GM19043 (cell line): Measurements from ENCODE around the gene CEP128.
A peak's percentile ranks its signal among the peaks of the same experiment; 100 is the strongest.
"Not testable (repeated sequence)": the region's sequence is repeated elsewhere in the genome, so short reads cannot be mapped to it uniquely, and the experiment has no call there.

Experiments used
- ATAC-seq: cut with Tn5 transposase; IDR thresholded peaks from one replicate; pipeline ENCODE4 v1.9.1; 2021; ENCODE audit warnings: low read depth; ENCODE audit not compliant: unreplicated experiment

CEP128 gene

GRCh38 chr14:80954687-80955299, 13.3 kb upstream of the CEP128 start:
- no peak for ATAC-seq

DNA sequence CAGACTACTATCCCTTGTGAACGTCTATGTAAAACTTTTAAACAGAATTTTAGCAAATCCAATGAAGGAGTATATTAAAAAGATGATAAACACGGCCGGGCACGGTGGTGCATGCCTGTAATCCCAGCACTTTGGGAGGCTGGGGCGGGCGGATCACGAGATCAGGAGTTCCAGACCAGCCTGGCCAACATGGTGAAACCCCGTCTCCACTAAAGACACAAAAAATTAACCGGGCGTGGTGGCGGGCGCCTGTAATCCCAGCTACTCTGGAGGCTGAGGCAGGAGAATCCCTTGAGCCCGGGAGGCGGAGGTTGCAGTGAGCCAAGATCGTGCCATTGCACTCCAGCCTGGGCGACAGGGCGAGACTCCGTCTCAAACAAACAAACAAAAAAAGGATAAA, 11.7 kb upstream of the CEP128 start:
- not testable (repeated sequence) for ATAC-seq

DNA sequence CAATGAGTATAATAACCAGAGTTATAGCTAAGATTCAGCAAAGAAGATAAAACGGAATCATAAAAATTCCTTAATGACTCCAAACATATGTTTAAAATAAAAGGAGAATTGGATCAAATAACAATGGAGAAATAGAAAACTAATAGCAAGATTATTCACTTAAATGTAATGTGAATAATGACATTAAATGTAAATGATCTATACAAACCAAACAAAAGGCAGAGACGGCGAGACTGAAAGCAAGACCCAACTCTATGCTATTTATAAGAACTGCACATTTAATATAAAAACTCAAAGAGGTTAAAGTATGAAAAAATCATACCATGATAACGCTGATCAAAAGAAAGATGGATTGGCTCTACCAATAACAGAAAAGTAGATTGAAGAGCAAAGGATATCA, 10.0 kb upstream of the CEP128 start:
- ATAC-seq = no peak

- ATAC-seq = no peak
Observed at GRCh38 chr14:80948291-80948690, 6.8 kb upstream of the CEP128 start.

GRCh38 chr14:80946797-80947196, 5.3 kb upstream of the CEP128 start:
- ATAC-seq = no peak

DNA sequence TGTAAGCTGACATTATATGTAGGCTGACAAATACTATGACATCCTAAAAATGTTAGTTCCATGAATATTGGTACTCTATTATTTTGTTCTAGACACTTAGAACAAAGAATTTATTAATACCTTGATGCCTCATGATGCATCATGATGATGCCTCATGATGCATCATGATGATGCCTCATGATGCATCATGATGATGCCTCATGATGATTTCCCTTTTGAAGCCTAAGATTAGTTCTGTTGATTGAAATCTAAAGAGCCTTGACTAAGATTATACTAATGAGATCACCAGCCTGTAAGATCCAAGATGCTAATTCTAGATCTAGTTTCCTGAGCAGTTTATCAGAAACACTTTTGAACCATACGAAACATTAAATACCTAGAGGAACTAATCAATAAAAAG, 4.6 kb upstream of the CEP128 start:
- ATAC-seq = no peak

DNA sequence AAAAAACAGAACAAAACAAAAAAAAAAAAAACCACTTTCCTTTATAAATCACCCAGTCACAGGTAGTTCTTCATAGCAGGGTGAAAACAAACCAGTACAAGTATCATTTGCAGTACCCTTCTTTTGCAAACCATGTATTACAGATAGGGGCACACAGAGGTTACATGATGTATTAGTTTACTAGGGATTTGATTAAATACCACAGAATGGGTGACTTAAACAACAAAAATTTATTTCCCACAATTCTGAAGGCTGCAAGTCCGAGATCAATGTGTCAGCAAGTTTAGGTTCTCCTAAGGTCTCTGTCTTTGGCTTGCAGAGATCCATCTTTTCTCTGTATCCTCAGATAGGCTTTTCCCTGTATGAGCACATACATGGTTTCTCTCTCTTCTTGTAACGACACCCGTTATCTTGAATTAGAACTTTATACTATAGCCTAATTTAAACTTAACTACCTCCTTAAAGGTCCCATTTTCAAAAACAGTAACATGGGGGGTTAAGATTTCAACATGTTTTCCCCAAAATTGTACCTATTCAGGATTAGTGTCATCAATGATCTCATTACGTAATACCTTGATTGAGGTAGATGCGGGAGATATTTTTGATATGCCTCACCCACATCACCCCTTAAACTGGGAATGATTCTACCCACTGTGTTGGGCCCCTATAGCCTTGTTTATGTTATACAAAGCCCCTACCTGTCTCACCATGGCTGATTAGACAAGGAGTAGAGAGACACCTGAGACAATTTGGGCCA, 3.5 kb upstream of the CEP128 start:
- no peak for ATAC-seq

GRCh38 chr14:80942191-80942600, 658 bp upstream of the CEP128 start:
- ATAC-seq = peak; percentile 16

- ATAC-seq = no peak
Observed at GRCh38 chr14:80940146-80940545, 1.4 kb downstream of the CEP128 start.

- ATAC-seq = no peak
Observed at GRCh38 chr14:80933686-80934085, 7.9 kb downstream of the CEP128 start.

GRCh38 chr14:80933282-80933681, 8.3 kb downstream of the CEP128 start:
- ATAC-seq = no peak

GRCh38 chr14:80930836-80931389, 10.6 kb downstream of the CEP128 start:
- ATAC-seq = peak; percentile 97

DNA sequence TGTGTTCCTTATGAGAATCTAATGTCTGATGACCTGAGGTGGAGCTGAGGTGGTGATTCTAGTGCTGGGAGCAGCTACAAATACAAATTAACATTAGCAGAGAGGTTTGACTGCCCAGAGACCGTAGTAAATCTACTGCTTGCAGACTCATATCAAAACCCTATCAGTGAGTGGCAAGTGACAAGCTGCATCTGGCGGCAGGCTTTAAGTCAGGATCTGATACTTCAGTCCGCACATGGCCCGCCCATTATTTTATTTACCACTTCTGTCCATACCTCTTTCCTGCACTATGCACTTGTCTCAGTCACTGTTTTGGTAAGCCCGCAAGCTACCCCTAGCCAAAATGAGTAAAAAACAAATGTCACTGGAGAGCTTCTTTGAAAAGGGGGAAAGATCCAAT, 11.4 kb downstream of the CEP128 start:
- ATAC-seq = no peak

DNA sequence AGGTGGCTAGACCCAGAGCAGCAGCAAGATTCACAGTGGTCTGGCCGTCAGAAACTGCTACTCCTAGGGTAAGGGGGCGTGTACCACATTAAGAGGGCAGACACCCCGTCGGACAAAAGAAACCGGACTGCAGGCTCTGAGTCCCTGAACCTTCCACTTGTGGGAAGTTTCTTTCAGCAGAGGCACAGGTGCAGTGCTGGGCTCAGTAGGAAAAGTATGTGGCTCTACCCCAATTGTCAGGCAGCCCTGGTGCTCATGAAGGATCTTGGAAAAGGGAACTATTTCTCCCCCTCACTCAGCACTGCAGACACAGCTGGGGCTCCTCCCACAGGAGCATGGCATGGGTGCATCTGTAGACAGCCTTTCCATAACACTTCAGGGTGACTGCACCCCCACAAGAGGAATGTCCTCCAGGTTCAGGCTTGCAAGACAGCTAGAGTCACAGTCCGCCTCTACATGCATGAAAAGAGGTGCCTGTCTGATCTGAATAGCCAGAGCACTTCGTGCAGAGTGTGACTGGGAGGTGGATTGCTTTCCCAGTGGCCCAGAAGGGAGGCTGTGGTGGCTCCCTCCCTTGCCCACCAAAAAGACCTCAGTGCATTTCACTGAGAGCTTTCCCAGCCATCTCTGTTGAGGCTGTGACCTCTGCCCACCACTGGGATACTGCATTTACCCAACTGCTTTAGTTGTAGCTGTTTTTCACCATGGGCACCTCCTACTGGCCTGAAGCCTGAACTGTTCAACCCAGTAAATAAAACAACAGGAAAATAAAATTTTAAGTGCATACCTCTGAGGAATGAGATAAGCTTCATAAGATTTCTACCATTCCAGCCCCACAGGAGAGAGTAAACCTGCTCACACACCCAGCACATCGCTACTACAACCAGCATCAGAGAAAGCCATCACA, 14.2 kb downstream of the CEP128 start:
- no peak for ATAC-seq

- no peak for ATAC-seq
Observed at GRCh38 chr14:80926397-80927082, 15.0 kb downstream of the CEP128 start.

- no peak for ATAC-seq
Observed at GRCh38 chr14:80924365-80925103, 17.0 kb downstream of the CEP128 start.

DNA sequence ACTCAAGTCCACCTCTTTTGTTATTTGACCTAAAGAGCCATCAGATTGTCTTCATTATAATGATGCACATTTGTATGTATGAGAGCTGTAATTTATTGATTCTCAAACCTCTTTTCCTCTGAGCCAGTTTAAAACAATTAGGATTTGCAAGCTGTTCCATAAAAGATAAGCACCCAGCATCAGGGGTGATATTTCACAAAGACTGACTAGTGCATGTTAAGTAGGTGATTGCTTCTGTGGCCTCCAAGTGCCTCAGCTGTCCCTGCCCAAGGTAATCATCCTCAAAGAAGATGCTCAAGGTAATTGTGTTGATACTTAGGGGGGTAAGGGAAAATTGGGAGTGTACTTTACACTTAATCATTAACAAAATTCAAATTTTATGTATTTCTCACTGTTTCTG, 18.2 kb downstream of the CEP128 start:
- no peak for ATAC-seq

DNA sequence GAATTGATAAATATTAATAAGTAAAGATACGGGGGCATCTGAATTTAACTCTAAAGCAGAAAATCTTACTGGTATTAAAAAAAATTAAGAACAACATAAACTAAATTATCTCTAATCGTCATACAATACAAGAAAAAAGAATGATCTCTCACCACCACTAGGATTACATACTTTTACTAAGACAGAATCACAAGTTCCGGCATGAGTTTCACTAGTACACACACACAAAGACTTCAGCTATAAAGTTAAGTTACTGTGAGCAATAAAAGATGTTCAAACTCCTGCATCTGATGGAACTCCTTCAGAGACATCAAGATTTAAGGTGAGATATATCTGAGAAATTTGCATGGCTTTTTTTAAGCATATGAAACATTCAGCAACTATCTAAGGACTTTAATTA, 21.9 kb downstream of the CEP128 start:
- ATAC-seq = no peak

DNA sequence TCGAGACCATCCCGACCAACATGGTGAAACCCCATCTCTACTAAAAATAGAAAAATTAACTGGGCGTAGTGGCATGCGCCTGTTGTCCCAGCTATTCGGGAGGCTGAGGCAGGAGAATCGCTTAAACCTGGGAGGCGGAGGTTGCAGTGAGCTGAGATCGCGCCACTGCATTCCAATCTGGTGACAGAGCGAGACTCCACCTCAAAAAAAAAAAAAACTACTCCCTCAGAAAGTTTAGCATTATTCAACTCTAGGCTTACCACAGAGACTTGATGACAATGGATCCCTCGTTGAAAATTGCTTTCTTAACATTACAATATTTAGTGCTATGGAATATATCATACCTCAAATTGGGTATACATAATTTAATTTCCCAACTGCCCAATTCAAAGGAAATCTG, 29.5 kb downstream of the CEP128 start:
- ATAC-seq = not testable (repeated sequence)

GRCh38 chr14:80906946-80907345, 34.6 kb downstream of the CEP128 start:
- ATAC-seq = no peak
